ENCODE results near the gene ACKR1.

ACKR1 gene, protein sequence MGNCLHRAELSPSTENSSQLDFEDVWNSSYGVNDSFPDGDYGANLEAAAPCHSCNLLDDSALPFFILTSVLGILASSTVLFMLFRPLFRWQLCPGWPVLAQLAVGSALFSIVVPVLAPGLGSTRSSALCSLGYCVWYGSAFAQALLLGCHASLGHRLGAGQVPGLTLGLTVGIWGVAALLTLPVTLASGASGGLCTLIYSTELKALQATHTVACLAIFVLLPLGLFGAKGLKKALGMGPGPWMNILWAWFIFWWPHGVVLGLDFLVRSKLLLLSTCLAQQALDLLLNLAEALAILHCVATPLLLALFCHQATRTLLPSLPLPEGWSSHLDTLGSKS

DNA sequence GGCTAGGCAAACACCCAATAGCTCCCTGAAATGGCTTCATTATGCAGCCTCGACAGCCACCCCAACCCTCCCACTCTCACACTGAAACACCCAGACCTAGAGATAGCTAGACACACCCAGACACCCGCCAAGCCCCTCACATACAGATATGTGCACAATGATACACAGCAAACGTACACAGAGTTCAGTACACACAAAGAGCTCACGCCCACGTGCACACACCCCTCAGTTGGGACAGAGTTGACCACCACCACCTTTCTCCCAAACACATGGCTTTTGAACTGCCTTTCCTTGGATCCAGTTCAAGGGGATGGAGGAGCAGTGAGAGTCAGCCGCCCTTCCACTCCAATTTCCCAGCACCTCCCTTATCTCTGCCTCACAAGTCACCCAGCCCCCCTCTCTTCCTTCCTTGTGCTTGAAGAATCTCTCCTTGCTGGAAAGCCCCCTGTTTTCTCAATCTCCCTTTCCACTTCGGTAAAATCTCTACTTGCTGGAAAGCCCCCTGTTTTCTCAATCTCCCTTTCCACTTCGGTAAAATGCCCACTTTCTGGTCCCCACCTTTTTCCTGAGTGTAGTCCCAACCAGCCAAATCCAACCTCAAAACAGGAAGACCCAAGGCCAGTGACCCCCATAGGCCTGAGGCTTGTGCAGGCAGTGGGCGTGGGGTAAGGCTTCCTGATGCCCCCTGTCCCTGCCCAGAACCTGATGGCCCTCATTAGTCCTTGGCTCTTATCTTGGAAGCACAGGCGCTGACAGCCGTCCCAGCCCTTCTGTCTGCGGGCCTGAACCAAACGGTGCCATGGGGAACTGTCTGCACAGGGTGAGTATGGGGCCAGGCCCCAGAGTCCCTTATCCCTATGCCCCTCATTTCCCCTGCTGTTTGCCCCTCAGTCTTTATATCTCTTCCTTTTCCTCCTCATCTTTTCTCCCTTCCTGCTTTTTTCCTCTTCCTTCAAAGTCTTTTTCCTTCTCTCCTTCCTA, at the start of gene ACKR1:
TSS of gene ACKR1 (plus strand) at position 715 of the 981 bp plus-strand sequence. CDS start at position 800, 85 bp downstream.
- no peak for DNase-seq (ENCODE audit: low read depth)
- TF ChIP-seq CTCF (IDR thresholded peaks at IDR 0.05; ENCODE audit: control insufficient read depth, insufficient read depth, low read depth, low read length, missing control alignments) = no peak
- no peak within 1 kb of the TSS for H3K4me3 ChIP-seq (ENCODE audit: control insufficient read depth, low read depth, low read length)

GRCh38 chr1:159161001-159161718, 43.5 kb upstream of the ACKR1 start:
- TF ChIP-seq CTCF (IDR thresholded peaks at IDR 0.05; ENCODE audit: control insufficient read depth, insufficient read depth, low read depth, low read length, missing control alignments) = peak; percentile 98
- no peak overlapping the region for H3K4me3 ChIP-seq (ENCODE audit: control insufficient read depth, low read depth, low read length)
- peak; percentile 73 for DNase-seq (ENCODE audit: low read depth)

DNA sequence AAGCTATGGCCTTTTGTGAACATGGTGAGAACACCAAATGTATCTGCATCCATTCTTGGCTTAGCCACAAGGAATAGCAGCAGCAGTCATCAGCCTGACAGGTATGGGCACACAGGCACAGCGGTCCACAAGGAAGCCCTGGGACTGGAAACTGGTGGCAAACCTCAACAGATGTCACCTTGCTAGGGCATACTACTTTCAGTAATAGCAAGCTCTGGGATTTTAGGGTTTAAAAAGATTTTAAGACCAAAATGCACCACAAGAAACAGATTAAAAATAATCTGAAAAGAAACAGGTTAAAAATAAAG, 43.0 kb upstream of the ACKR1 start:
- H3K4me3 ChIP-seq (ENCODE audit: control insufficient read depth, low read depth, low read length) = no peak overlapping the region
- TF ChIP-seq CTCF (IDR thresholded peaks at IDR 0.05; ENCODE audit: control insufficient read depth, insufficient read depth, low read depth, low read length, missing control alignments) = no peak
- DNase-seq (ENCODE audit: low read depth) = no peak

- no peak for DNase-seq (ENCODE audit: low read depth)
These were observed 42.0 kb upstream of the ACKR1 start for GRCh38 chr1:159162516-159163265.

GRCh38 chr1:159163614-159164228, 41.0 kb upstream of the ACKR1 start:
- DNase-seq (ENCODE audit: low read depth) = no peak
- no peak for TF ChIP-seq CTCF (IDR thresholded peaks at IDR 0.05; ENCODE audit: control insufficient read depth, insufficient read depth, low read depth, low read length, missing control alignments)

More at GRCh38 chr1:159162516-159163265, 42.0 kb upstream of the ACKR1 start:
- H3K4me3 ChIP-seq (ENCODE audit: control insufficient read depth, low read depth, low read length) = no peak overlapping the region
- no peak for TF ChIP-seq CTCF (IDR thresholded peaks at IDR 0.05; ENCODE audit: control insufficient read depth, insufficient read depth, low read depth, low read length, missing control alignments)

More at GRCh38 chr1:159163614-159164228, 41.0 kb upstream of the ACKR1 start:
- no peak overlapping the region for H3K4me3 ChIP-seq (ENCODE audit: control insufficient read depth, low read depth, low read length)
